Measurements from ENCODE around the gene SCT. TPM values are rescaled to one million over a fixed set of nuclear protein-coding genes. Genes with fewer than 3 reads are reported as not detected.

The SCT gene
- total RNA-seq, 1 experiment from 2014 or later, result 2.3 TPM

GRCh38 chr11:618856-619627 is 7.9 kb downstream of the SCT start:
- no peak for DNase-seq (ENCODE audit: low spot score)
- POLR2A ChIA-PET, result no interaction called here
- Mint-ChIP-seq H3K27me3 (ENCODE audit: low read depth) (no peaks in the 10 kb centered on the region), H3K4me3 (no peak overlapping the region), H3K36me3 (no peaks in the 10 kb centered on the region), H3K4me1 (no peaks in the 10 kb centered on the region), H3K27ac (no peak overlapping the region), H3K9me3 (no peaks in the 10 kb centered on the region)
- CTCF ChIA-PET, result interaction anchor here (0.8 kb wide), 1 partner anchor 63 kb away, joined by 3 read pairs; no protein-coding TSS in a partner anchor
- TF ChIP-seq ZMAT4 (CRISPR knock-in tag; IDR thresholded peaks at IDR 0.05) (no peak), TP53 (CRISPR knock-in tag; IDR thresholded peaks at IDR 0.05) (no peak), KAT7 (CRISPR knock-in tag; IDR thresholded peaks at IDR 0.05; ENCODE audit: borderline replicate concordance) (no peak), RELA (CRISPR knock-in tag; IDR thresholded peaks at IDR 0.05; ENCODE audit: borderline replicate concordance) (no peak), NFATC4 (CRISPR knock-in tag; IDR thresholded peaks at IDR 0.05) (no peak)
- no peak for ATAC-seq

GRCh38 chr11:617912-618682 is 8.9 kb downstream of the SCT start:
- Mint-ChIP-seq H3K27me3 (ENCODE audit: low read depth) (no peaks in the 10 kb centered on the region), H3K4me3 (no peak overlapping the region), H3K4me1 (no peaks in the 10 kb centered on the region), H3K36me3 (no peaks in the 10 kb centered on the region), H3K9me3 (no peaks in the 10 kb centered on the region), H3K27ac (no peak overlapping the region)
- ChIA-PET POLR2A (interaction anchor here (0.5 kb wide), 1 partner anchor 112 kb away, joined by 4 read pairs; no protein-coding TSS in a partner anchor), CTCF (no interaction called here)
- ATAC-seq (no peak), DNase-seq (ENCODE audit: low spot score) (no peak)
- TF ChIP-seq PREB (CRISPR knock-in tag; IDR thresholded peaks at IDR 0.05; ENCODE audit: borderline replicate concordance), result no peak
- TF ChIP-seq ATF6 (CRISPR knock-in tag; IDR thresholded peaks at IDR 0.05), result no peak
- TF ChIP-seq FOXP1 (CRISPR knock-in tag; IDR thresholded peaks at IDR 0.05; ENCODE audit: borderline replicate concordance), result no peak
- no peak for TF ChIP-seq ZNF512 (CRISPR knock-in tag; IDR thresholded peaks at IDR 0.05; ENCODE audit: borderline replicate concordance)
- TF ChIP-seq ZNF532 (CRISPR knock-in tag; IDR thresholded peaks at IDR 0.05; ENCODE audit: borderline replicate concordance), result no peak
- no peak for TF ChIP-seq EMX1 (CRISPR knock-in tag; IDR thresholded peaks at IDR 0.05)
- no peak for TF ChIP-seq ZNF263 (CRISPR knock-in tag; IDR thresholded peaks at IDR 0.05; ENCODE audit: low read depth)
- no peak for TF ChIP-seq MAX (CRISPR knock-in tag; IDR thresholded peaks at IDR 0.05)
- TF ChIP-seq SP1 (CRISPR knock-in tag; conservative IDR thresholded peaks at IDR 0.05), result no peak
- TF ChIP-seq JAZF1 (CRISPR knock-in tag; IDR thresholded peaks at IDR 0.05), result no peak
- TF ChIP-seq ZNF138 (CRISPR knock-in tag; conservative IDR thresholded peaks at IDR 0.05), result no peak
- TF ChIP-seq USF1 (CRISPR knock-in tag; IDR thresholded peaks at IDR 0.05), result no peak
- no peak for TF ChIP-seq SMAD4 (CRISPR knock-in tag; IDR thresholded peaks at IDR 0.05)
- TF ChIP-seq ZNF232 (CRISPR knock-in tag; IDR thresholded peaks at IDR 0.05), result no peak
- TF ChIP-seq TP53 (CRISPR knock-in tag; IDR thresholded peaks at IDR 0.05), result no peak
- no peak for TF ChIP-seq ZMAT4 (CRISPR knock-in tag; IDR thresholded peaks at IDR 0.05)
- no peak for TF ChIP-seq GTF2I (CRISPR knock-in tag; conservative IDR thresholded peaks at IDR 0.05)
- no peak for TF ChIP-seq NR2C2 (CRISPR knock-in tag; IDR thresholded peaks at IDR 0.05)

All from WTC11 (cell line).